GM12891 (cell line): ENCODE measurements around the gene ATXN1.
"Not testable (repeated sequence)": the region's sequence is repeated elsewhere in the genome, so short reads cannot be mapped to it uniquely, and the experiment has no call there.

ENCODE experiments used
- DNase-seq: peaks from one replicate; pipeline ENCODE4 v3.0.0; 2011; ENCODE audit warnings: low spot score; ENCODE audit not compliant: insufficient read length
- FAIRE-seq: peaks from 2 replicates; lab custom pipeline; 2011; peaks lifted over from hg19 to GRCh38; lab: Jason Lieb, UNC
- PAX5 ChIP-seq: IDR thresholded peaks from 2 replicates; pipeline ENCODE4 v1.6.1; 2011; ENCODE audit warnings: low read length, moderate library complexity, mild to moderate bottlenecking; ENCODE audit not compliant: insufficient read depth, severe bottlenecking
- POLR2A ChIP-seq: IDR thresholded peaks from 2 replicates; pipeline ENCODE4 v1.6.1; 2011; ENCODE audit warnings: low read depth, low read length, control low read depth
- POLR2AphosphoS5 ChIP-seq: IDR thresholded peaks from 2 replicates; pipeline ENCODE4 v1.6.1; 2011; ENCODE audit warnings: low read depth, low read length, control low read depth
- POU2F2 ChIP-seq: IDR thresholded peaks from 2 replicates; pipeline ENCODE4 v1.6.1; 2011; ENCODE audit warnings: low read depth, mild to moderate bottlenecking, control low read depth, low read length, moderate library complexity
- SPI1 ChIP-seq: IDR thresholded peaks from 2 replicates; pipeline ENCODE4 v1.6.1; 2011; ENCODE audit warnings: low read depth, low read length, control low read depth
- TAF1 ChIP-seq: IDR thresholded peaks from 2 replicates; pipeline ENCODE4 v1.6.1; 2011; ENCODE audit warnings: low read depth, low read length, control low read depth

ATXN1 gene

DNA sequence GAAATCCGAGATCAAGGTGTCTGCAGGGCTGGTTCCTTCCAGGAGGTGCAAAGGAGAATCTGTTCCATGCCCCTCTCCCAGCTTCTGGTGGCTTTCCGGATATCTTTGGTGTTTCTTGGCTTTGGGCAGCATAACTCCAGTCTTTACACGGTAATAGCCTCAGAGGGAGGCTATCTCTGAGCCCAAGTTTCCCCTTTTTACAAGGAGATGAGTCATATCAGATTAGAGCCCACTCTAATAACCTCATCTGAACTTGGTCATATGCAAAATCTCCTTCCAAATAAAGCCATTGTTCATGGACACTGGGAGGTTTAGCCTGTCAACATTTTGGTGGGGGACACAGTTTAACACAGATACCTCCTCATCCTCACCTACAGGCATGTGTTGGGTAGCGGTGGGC is 213.7 kb downstream of the ATXN1 start:
- no peak for TF ChIP-seq PAX5
- TF ChIP-seq SPI1, result no peak
- TF ChIP-seq POLR2AphosphoS5, result no peak
- no peak for TF ChIP-seq TAF1
- TF ChIP-seq POU2F2, result no peak
- TF ChIP-seq POLR2A, result no peak
- no peak for DNase-seq
- FAIRE-seq, result no peak

DNA sequence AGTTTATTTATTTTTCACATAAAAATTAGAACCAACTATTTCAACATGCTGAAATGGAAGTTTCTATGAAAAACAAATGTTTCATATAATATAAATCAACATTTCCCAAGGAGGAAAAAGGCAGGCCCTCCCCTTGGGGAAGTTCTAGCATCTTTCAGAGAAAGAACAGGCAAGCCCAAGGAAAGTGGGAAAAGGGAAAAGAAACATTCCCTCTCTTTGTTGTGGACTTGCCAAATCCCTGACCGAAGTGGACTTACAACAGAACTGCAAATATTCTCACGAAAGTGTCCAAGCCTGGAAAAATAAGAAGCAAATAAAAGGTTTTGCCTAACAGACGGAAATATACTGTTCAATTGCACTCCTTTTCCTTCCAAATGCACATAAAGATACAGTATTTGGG is 214.4 kb downstream of the ATXN1 start:
- no peak for DNase-seq
- no peak for FAIRE-seq

DNA sequence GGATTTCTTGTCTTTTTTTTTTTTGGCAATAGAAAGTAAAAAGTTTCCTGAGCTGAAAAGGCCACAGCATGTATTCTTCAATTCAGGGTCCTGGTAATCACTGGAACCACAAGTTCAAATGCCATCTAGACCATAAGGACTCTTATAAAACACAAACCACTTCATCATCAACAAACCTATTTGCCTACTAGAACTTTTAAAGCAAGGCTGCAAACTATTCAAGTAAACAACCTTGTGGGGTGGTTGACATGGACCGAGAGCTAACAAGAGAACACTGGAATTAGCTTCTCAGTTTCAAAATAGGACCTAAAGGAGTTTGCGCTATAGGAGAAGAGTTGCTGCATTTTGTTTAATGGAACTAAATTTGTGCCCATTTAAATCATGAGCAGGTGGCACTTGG is 215.9 kb downstream of the ATXN1 start:
- no peak for FAIRE-seq

More for the DNA sequence above, 214.4 kb downstream of the ATXN1 start:
- no peak for TF ChIP-seq POLR2A
- TF ChIP-seq PAX5, result no peak
- TF ChIP-seq POLR2AphosphoS5, result no peak
- no peak for TF ChIP-seq TAF1
- TF ChIP-seq POU2F2, result no peak
- no peak for TF ChIP-seq SPI1

DNA sequence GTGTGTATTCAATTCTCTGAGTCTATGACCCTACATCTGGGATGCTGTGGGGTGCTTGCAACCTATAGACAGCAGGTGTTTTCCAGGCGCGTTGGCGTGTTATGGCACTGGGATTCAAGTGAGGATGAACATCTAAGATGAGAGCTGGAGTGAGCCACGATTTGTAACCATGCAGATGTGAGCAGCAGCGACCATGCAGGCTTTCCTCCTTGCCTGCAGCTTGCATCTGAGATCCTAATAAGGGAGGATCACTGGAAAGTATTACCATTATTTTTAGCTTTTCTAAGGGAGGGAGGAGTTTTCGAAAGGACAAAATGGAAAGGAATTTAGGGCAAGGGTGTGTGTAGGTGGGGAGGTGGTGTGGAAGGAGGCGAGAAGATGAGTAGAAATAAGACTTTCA is 216.7 kb downstream of the ATXN1 start:
- TF ChIP-seq SPI1, result no peak
- TF ChIP-seq POLR2A, result no peak
- TF ChIP-seq PAX5, result no peak
- no peak for TF ChIP-seq TAF1
- TF ChIP-seq POU2F2, result no peak
- no peak for TF ChIP-seq POLR2AphosphoS5
- DNase-seq, result no peak
- no peak for FAIRE-seq

More for the DNA sequence above, 215.9 kb downstream of the ATXN1 start:
- TF ChIP-seq POLR2AphosphoS5 (no peak), POLR2A (no peak), TAF1 (no peak), PAX5 (no peak), SPI1 (no peak), POU2F2 (no peak)
- no peak for DNase-seq

DNA sequence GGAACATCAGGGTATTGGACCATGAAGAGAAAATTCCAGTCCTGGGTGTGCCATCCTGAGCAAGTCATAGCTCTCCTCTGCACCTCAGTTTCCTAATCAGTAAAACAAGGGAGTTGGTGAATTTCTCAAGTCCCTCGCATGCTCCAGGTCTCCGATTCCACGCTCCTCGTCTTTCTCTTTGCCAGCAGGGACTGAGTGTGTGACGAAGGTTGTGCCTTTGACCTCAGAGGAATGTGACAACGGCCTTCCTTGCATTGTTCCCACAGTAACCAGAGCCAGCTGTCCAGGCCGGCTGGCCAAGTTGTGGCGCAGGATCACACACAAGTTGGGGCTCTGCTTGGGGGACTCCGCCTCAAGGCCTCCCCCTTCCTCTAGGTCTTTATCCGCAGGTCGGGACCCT is 217.3 kb downstream of the ATXN1 start:
- no peak for TF ChIP-seq SPI1
- TF ChIP-seq POU2F2, result no peak
- TF ChIP-seq TAF1, result no peak
- no peak for TF ChIP-seq POLR2A
- TF ChIP-seq PAX5, result no peak
- no peak for TF ChIP-seq POLR2AphosphoS5
- DNase-seq (no peak), FAIRE-seq (no peak)

DNA sequence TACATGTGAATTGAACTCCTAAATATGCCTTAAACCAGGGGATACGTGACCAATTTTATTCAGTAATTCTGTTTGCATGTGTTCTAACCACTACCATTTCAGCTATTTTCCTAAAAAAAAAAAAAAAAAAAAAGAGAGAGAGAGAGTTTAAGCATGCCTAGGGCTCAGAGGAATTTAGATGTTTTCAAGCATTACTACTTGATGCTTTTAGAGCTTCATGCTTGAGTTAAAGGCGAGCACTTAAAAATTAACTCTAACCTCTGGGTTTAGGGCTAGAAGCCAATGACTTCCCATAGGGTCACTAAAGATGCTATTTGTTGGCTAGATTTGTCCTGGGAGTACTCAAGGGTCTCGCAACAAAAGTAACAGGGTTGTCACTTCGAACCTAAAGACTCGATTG is 217.7 kb downstream of the ATXN1 start:
- FAIRE-seq (no peak), DNase-seq (no peak)
- TF ChIP-seq POU2F2 (no peak), TAF1 (no peak), SPI1 (no peak), PAX5 (no peak), POLR2A (no peak), POLR2AphosphoS5 (no peak)

DNA sequence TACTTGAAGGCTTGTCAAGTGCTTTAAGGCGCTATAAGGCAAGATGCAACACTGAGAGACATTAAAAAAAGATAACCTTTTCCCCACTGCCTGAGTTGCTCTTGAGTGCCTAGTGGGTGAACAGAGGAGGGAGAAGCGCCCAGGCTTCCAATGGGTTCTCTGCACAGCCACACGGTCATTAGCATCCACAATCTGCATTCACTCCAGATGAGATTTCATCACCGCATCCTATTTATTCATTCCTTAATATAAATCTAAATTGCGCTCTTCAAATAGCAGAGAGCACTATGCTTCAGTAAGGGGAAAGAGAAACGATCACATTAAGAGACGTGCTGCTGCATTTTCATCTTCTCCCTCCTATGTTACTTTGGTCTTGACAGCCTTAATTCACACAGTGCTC is 219.2 kb downstream of the ATXN1 start:
- no peak for TF ChIP-seq TAF1
- TF ChIP-seq POLR2A, result no peak
- FAIRE-seq (no peak), DNase-seq (no peak)

DNA sequence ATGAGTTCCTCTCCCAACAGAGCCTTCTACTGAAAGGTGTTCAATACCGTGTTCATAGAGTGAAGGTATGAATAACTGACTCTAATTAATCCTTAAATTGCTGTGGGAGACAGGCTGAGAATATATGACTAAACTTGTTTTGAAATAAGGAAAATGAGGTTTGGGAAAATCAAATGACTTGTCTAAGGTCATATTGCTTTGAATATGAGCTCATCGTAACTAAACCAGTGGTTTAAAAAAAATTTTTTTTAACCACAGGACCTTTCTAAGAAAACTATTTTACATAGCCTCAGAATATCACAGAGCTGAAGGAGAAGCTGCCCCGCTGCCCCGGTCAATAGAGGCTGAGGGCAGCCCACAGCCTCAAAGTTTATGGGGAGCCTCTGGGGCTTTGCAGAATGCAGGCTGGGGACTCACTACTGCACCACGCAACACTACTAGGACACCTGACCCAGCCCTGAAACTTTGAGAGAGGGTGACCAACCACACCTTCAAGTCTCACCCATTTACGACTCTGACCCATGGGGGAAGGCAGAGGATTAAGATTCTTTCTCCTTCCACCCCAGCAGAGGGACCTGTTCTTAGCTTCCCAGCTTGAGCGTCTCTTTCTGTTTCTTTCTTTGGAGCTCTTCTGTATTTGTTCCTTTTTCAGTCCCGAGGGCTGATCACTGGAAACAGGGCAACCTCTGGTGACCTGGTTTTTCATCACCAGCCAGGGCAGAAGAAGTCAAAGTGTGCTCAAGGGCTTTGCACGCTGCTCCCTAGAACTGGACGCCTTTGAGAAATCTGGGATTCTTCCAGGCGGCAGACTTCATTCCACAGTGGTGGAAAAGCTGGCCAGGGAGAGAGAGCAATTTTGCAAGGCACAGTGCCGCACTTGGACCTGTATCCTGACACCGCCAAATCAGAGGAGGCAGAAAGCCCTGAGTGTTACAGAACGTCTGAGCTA is 220.2 kb downstream of the ATXN1 start:
- TF ChIP-seq POU2F2 (no peak), SPI1 (no peak), POLR2AphosphoS5 (no peak), TAF1 (no peak), POLR2A (no peak), PAX5 (no peak)
- DNase-seq (no peak), FAIRE-seq (peak; percentile 31)

DNA sequence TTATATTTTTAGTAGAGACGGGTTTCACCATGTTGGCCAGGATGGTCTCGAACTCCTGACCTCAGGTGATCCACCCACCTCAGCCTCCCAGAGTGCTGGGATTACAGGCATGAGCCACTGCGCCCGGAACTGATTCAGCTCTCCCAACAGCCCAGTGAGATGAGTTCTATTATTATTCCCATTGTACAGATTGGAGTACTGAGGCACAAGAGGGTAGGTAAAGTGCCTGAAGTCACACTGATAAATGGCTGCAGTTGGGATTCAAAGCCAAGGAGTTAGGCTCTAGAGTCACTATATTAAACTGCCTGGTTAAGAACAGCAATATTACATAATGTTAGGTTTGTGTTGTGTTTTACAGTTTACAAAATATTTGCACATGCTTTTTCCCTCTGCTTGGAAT is 220.9 kb downstream of the ATXN1 start:
- not testable (repeated sequence) for DNase-seq, FAIRE-seq
